COLO668 (cell line): ENCODE data around the gene SLC24A4.

Experiments used
- DNase-seq: peaks from one replicate; lab custom pipeline; 2025; ENCODE audit not compliant: unreplicated experiment; lab: John Stamatoyannopoulos, UW

Gene SLC24A4

DNA sequence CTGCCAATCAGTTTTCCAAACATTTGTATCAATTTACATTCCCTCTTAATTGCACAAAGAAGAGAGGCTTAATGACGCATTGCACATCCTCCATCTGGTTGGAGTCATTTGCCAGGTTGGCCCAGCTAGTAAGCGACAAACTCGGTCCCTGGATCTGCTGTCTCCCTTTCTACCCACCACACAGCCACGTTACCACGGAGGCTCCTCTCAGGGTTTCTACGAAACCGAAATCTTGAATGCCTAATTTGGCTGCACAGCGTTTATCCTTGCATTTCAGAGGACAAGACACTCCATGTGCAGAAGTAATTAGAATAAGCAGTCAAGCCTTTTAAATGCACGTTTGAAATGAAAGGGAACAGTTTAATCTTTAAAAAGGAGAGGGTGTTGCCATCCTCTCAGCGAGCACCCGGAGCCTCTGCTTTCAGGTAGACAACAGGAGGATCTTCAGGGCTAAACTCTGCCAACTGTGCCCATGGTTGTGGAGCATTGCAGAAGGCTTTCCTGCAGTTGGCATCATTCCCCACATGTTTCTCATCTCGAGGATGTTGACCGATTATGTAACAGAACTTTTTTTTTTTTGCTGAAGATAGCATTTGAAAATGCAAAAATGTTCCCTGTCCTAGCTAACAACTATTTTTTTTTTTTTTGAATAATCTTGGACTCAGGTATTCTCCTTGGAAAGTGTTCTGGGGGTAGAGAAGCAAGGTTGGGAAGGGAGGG is 37.8 kb downstream of the SLC24A4 start:
- no peak for DNase-seq

DNA sequence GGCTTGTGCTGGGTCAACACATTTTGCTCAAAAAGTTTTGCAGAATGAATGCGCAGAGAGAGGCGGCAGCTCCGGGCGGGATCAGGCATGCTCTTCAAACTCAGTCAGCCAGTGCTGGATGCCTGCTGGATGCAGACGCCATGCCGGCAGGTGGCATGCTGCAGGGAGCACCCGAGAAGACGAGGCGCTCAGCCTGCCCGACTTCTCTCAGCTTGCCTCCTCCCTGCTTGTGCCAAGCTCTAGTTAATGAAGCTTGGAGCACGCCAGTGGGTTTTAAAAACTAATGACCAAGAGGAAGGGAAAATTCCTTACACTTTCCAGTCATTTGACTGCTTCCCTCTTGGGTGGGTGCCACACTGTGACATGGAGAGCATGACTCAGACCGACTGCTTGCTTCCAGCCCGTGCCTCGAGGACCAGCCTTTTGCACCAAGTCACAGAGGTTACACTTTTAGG is 39.8 kb downstream of the SLC24A4 start:
- DNase-seq = no peak

- DNase-seq = no peak
These were observed 43.3 kb downstream of the SLC24A4 start for GRCh38 chr14:92366237-92366636.

GRCh38 chr14:92368001-92368400 is 45.0 kb downstream of the SLC24A4 start:
- DNase-seq = no peak

GRCh38 chr14:92369097-92369496 is 46.1 kb downstream of the SLC24A4 start:
- no peak for DNase-seq

DNA sequence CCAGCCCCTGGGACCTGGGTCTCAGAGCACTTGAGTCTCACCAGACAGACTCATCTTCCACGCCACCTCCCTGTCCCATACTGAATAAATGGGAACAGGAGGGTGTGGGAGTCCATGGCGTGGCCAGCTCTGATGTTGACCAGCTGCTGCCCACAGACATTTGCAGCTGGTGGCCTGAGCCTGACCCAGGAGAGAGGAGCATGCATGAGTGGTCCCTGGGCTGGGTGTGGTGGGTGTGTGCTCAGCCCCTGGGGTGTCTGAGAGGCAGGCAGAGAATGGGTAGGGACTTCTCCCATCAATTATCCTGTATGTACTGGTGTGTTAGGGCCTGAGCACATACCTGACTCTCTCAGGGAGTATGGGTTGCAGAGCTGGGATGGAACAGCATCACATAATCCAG is 49.3 kb downstream of the SLC24A4 start:
- DNase-seq = no peak

GRCh38 chr14:92373336-92373735 is 50.4 kb downstream of the SLC24A4 start:
- DNase-seq = no peak

- no peak for DNase-seq
These were observed 57.2 kb downstream of the SLC24A4 start for GRCh38 chr14:92380131-92380530.

GRCh38 chr14:92380582-92380981 is 57.6 kb downstream of the SLC24A4 start:
- no peak for DNase-seq

DNA sequence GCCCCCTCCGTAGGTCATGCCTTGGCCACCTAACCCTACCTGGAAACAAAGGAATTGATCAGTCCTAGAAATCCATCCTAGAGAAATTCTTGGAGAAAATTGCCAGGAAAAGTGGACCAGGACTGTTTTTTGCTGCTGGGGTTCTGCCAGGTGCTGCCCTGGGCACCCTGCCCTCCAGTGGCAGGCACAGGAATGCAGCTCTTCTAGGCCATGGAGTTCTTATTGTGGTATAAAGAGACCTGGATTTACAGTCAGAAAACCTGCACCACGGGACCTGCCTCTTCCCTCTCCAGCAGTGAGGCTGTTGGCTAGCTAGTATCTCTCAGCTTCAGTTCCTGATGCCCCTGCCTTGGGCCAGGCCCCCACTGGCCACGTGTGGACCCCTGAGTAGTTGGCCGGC is 59.7 kb downstream of the SLC24A4 start:
- DNase-seq = no peak

DNA sequence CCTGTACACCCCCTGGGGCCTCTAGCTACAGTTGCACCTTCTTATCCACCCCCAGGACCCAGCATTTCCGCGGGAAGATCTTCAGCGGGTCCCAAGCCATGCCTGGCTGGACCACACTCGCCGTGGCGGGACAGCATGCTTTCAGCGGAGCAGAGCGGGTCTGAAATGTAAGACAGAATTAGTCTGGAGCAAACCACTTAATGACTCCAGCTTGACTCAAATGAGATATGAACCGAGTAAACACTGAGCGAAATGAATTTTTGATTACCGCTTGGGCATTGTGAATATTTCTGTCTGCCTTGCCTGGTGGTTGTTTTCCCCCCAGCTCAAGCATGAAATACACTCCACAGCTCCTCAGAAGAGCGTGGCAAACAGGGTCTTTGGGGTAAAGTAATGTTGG is 60.8 kb downstream of the SLC24A4 start:
- no peak for DNase-seq

GRCh38 chr14:92384461-92385133 is 61.6 kb downstream of the SLC24A4 start:
- no peak for DNase-seq

- DNase-seq = no peak
These were observed 62.6 kb downstream of the SLC24A4 start for GRCh38 chr14:92385561-92385960.

- DNase-seq = no peak
These were observed 63.2 kb downstream of the SLC24A4 start for GRCh38 chr14:92386165-92386564.

DNA sequence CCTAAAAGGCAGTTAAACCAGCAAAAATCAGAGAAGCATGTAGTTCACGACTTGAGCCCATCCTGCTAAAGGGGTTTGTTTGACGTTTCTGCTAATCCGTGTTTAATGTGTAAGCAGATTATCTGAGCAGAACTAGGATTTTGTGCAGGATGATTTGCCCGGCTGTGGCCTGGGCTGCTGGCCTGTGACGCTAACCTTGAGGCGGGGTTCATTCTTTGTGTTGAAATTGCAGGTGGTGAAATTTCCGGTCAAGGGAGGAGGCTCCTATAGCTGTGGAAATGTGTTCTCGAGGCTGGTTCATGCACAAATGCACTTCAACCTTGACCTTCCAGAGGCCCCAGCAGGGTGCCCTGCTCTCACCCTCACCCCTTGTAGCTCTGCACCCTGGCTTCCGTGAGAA is 63.7 kb downstream of the SLC24A4 start:
- no peak for DNase-seq

- DNase-seq = no peak
These were observed 64.6 kb downstream of the SLC24A4 start for GRCh38 chr14:92387578-92387977.

DNA sequence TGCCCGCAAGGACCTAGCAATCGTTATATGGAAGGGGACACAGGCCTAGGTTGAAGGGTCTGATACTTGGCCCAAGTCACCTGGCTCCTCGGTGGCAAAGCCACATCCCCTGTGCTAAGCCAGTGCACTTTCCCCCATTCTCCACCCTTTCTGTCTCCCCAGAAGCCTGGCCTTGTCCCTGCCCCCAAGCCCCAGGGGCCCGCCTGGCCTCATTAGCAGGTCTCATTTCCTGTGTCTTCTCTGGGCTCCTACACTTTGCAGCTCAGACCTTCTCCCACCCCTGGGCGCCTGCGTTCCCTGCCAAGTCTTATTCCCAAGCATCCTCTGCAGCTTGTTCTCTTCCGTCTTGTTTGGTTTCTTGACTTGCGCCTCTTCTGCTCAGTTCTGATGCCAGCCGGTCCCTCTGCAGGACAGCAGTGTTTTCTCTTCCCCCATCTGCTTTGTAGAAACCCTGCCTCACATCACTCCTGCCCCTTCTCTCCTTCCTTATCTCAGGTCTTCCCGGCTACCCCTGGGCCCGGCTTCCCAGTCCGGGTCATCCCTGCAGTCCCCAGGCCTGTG is 66.7 kb downstream of the SLC24A4 start:
- no peak for DNase-seq

GRCh38 chr14:92391726-92392125 is 68.8 kb downstream of the SLC24A4 start:
- no peak for DNase-seq

DNA sequence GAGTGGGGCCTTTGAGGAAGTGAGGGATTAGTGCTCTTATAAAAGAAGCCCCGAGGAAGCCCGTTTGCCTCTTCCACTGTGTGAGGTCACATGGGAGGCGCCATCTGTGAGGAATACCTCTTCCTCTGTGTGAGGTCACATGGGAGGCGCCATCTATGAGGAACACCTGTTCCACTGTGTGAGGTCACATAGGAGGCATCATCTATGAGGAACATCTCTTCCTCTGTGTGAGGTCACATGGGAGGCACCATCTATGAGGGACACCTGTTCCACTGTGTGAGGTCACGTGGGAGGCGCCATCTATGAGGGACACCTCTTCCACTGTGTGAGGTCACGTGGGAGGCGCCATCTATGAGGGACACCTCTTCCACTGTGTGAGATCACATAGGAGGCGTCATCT is 69.7 kb downstream of the SLC24A4 start:
- no peak for DNase-seq

DNA sequence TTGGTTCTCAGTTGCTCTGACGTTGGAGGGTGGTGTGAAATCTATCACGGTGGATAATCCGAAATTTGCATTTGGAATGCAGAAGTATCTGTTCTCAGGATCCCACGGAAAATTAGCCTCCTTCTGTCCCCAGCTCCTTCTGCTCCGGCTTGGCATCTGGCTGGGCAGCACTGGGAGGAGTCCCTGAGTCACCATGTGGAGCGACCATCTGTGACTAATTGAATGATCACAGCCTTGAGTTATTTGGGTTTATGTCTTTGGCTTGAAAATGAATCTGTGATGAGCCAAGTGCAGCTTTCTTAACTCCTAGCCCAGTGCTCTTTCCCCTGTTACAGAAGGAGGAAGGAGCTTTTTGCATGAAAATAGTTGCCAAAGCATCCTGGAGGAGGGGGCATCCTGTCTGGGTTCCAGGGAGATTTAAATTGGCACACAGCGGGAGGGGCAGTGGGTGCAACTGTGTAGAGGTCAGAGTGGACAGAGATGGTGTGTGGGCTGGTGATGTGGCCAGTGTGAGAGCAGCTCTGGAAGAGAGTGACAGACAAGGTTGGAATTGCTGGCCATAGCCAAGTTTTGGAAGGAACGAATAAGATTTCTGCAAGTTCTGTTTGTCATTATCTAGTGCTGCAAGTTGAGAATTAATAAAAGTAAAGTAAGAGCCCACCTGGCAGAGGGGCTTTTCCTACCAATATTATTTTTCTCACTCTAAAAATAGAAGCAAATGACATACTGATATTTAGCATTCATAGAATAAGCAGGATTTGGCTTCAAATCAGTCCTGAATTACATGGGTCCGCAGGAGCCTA is 74.4 kb downstream of the SLC24A4 start:
- no peak for DNase-seq

DNA sequence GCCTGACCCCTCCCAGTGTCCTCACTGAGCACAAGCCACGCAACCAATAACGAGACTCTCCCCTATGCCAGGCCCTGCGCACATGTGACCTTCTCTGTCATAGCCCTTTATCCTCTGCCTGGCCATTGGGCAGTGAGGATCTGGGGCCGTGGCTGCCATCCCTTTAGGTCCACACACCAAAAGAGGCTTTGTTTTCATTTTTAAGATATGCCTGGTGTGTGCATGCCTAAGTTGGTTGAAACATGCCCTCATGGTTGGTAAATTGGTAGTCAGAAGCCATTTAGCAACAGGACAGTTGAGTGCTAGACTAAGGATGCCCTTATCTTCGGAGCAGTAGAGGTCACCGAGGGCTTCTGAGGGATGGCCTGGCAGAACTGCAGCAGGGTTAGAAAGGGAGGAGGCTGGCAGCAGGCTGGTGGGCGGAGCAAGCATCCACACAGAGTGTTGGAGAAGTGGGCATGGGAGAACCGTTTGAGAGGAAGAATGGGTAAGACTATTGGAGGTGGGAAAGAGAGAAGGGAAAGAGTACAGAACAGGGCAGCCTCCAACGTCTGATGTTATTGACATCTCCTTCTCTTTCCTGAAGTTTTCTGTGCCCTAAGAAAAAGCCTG is 75.1 kb downstream of the SLC24A4 start:
- no peak for DNase-seq
